ENCODE measurements around the gene RAB3D.
"Not testable (repeated sequence)": the region's sequence is repeated elsewhere in the genome, so short reads cannot be mapped to it uniquely, and the experiment has no call there.

RAB3D gene

GRCh38 chr19:11335449-11336146 is 3.9 kb downstream of the RAB3D start:
- no peak overlapping the region for H3K4me3 ChIP-seq (ENCODE audit: low read depth, low read length)
- no peak for TF ChIP-seq MYC (IDR thresholded peaks at IDR 0.05; ENCODE audit: low read depth, low read length)
- no peak for TF ChIP-seq MAX (IDR thresholded peaks at IDR 0.05; ENCODE audit: low read depth, low read length)
- TF ChIP-seq POLR2A (IDR thresholded peaks at IDR 0.05; ENCODE audit: extremely low read depth, insufficient read length): no peak
- TF ChIP-seq CTCF (IDR thresholded peaks at IDR 0.05; ENCODE audit: low read depth, low read length): no peak
- DNase-seq (ENCODE audit: low read depth): no peak

- not testable (repeated sequence) for H3K4me3 ChIP-seq (ENCODE audit: low read depth, low read length); DNase-seq (ENCODE audit: low read depth)
These were observed 5.6 kb downstream of the RAB3D start for GRCh38 chr19:11333838-11334237.

- H3K4me3 ChIP-seq (ENCODE audit: low read depth, low read length): no peak overlapping the region
- DNase-seq (ENCODE audit: low read depth): no peak
- no peak for TF ChIP-seq MYC (IDR thresholded peaks at IDR 0.05; ENCODE audit: low read depth, low read length)
These were observed 6.6 kb downstream of the RAB3D start for GRCh38 chr19:11332822-11333221.

GRCh38 chr19:11331502-11331901 is 8.0 kb downstream of the RAB3D start:
- TF ChIP-seq MYC (IDR thresholded peaks at IDR 0.05; ENCODE audit: low read depth, low read length) (no peak), POLR2A (IDR thresholded peaks at IDR 0.05; ENCODE audit: extremely low read depth, insufficient read length) (no peak), CTCF (IDR thresholded peaks at IDR 0.05; ENCODE audit: low read depth, low read length) (no peak), MAX (IDR thresholded peaks at IDR 0.05; ENCODE audit: low read depth, low read length) (no peak)

GRCh38 chr19:11330127-11330526 is 9.3 kb downstream of the RAB3D start:
- DNase-seq (ENCODE audit: low read depth): no peak
- H3K4me3 ChIP-seq (ENCODE audit: low read depth, low read length): no peak overlapping the region
- no peak for TF ChIP-seq MAX (IDR thresholded peaks at IDR 0.05; ENCODE audit: low read depth, low read length)

More at GRCh38 chr19:11331502-11331901, 8.0 kb downstream of the RAB3D start:
- no peak overlapping the region for H3K4me3 ChIP-seq (ENCODE audit: low read depth, low read length)
- DNase-seq (ENCODE audit: low read depth): no peak

GRCh38 chr19:11325544-11325943 is 13.9 kb downstream of the RAB3D start:
- no peak overlapping the region for H3K4me3 ChIP-seq (ENCODE audit: low read depth, low read length)
- TF ChIP-seq POLR2A (IDR thresholded peaks at IDR 0.05; ENCODE audit: extremely low read depth, insufficient read length) (no peak), MYC (IDR thresholded peaks at IDR 0.05; ENCODE audit: low read depth, low read length) (no peak), MAX (IDR thresholded peaks at IDR 0.05; ENCODE audit: low read depth, low read length) (no peak), CTCF (IDR thresholded peaks at IDR 0.05; ENCODE audit: low read depth, low read length) (no peak)
- no peak for DNase-seq (ENCODE audit: low read depth)

- no peak for TF ChIP-seq CTCF (IDR thresholded peaks at IDR 0.05; ENCODE audit: low read depth, low read length)
These were observed 14.6 kb downstream of the RAB3D start for GRCh38 chr19:11324748-11325389.

More at GRCh38 chr19:11324748-11325389, 14.6 kb downstream of the RAB3D start:
- no peak overlapping the region for H3K4me3 ChIP-seq (ENCODE audit: low read depth, low read length)
- DNase-seq (ENCODE audit: low read depth): no peak

All from NB4 (cell line).